Liver (tissue), 9 donors: ENCODE measurements around the gene SKIL. TPM values are rescaled to one million over a fixed set of nuclear protein-coding genes. Genes with fewer than 3 reads are reported as not detected.

ENCODE experiments used
- DNase-seq: peaks from one replicate; pipeline ENCODE4 v3.0.0-alpha.2; 2017; ENCODE audit warnings: low spot score
- H3K27ac ChIP-seq, 2 donors: one replicate each; pipeline ENCODE4 v1.7.0; 2013; ENCODE audit warnings: inconsistent platforms in 2 of 2, low read length in 2 of 2, control low read depth in 1 of 2, low read depth in 1 of 2, mild to moderate bottlenecking in 1 of 2
- H3K27me3 ChIP-seq, 4 donors: one replicate each; pipeline versions ENCODE4 v1.6.1 to v1.7.0; 2013; ENCODE audit warnings: low read length in 3 of 4, inconsistent platforms in 1 of 4, mild to moderate bottlenecking in 1 of 4, moderate library complexity in 1 of 4; ENCODE audit not compliant: control insufficient read depth in 4 of 4, insufficient read depth in 4 of 4
- H3K36me3 ChIP-seq, 4 donors: one replicate each; pipeline versions ENCODE4 v1.6.1 to v1.7.0; 2013; ENCODE audit warnings: low read length in 3 of 4, mild to moderate bottlenecking in 3 of 4, low read depth in 1 of 4, moderate library complexity in 1 of 4; ENCODE audit not compliant: control insufficient read depth in 4 of 4, insufficient read depth in 3 of 4
- H3K4me1 ChIP-seq, 4 donors: one replicate each; pipeline versions ENCODE4 v1.6.1 to v1.7.0; 2013; ENCODE audit warnings: low read length in 3 of 4, mild to moderate bottlenecking in 3 of 4, moderate library complexity in 1 of 4; ENCODE audit not compliant: control insufficient read depth in 4 of 4, insufficient read depth in 4 of 4
- H3K4me3 ChIP-seq, 3 donors: one replicate each; pipeline versions ENCODE4 v1.6.1 to v1.7.0; 2013; ENCODE audit warnings: low read length in 3 of 3, control low read depth in 1 of 3, low read depth in 1 of 3, mild to moderate bottlenecking in 1 of 3
- H3K9ac ChIP-seq, 2 donors: one replicate each; pipeline ENCODE4 v1.7.0; 2013; ENCODE audit warnings: low read length in 2 of 2, mild to moderate bottlenecking in 2 of 2, moderate library complexity in 2 of 2, control low read depth in 1 of 2, low read depth in 1 of 2
- H3K9me3 ChIP-seq, 4 donors: one replicate each; pipeline versions ENCODE4 v1.6.1 to v1.7.0; 2013; ENCODE audit warnings: low read length in 3 of 4; ENCODE audit not compliant: control insufficient read depth in 4 of 4
- CTCF ChIP-seq: fragments of 150-350 bp; IDR thresholded peaks from 2 replicates; pipeline ENCODE4 v1.5.1; 2017; ENCODE audit warnings: improper control_type of control experiment, low read depth, low read length; ENCODE audit not compliant: missing input control
- EGR1 ChIP-seq, 2 donors: IDR thresholded peaks; 2 replicates each; pipeline ENCODE4 v1.6.1; 2016 to 2018; ENCODE audit warnings: antibody characterized with exemption in 2 of 2, low read depth in 2 of 2
- FOXA2 ChIP-seq: IDR thresholded peaks from 2 replicates; pipeline ENCODE4 v1.6.1; 2016; ENCODE audit warnings: antibody characterized with exemption
- HNF4A ChIP-seq, 2 donors: conservative IDR thresholded peaks; 2 replicates each; pipeline ENCODE4 v1.6.1; 2016; ENCODE audit warnings: antibody characterized with exemption in 2 of 2, mild to moderate bottlenecking in 2 of 2
- JUND ChIP-seq, 2 donors: IDR thresholded peaks; 2 replicates each; pipeline ENCODE4 v1.6.1; 2016; ENCODE audit warnings: antibody characterized with exemption in 2 of 2
- NR2F2 ChIP-seq: IDR thresholded peaks from 2 replicates; pipeline ENCODE4 v1.6.1; 2016; ENCODE audit warnings: antibody characterized with exemption
- RAD21 ChIP-seq, 2 donors: IDR thresholded peaks; 2 replicates each; pipeline ENCODE4 v1.6.1; 2016; ENCODE audit warnings: antibody characterized with exemption in 2 of 2, mild to moderate bottlenecking in 2 of 2
- REST ChIP-seq: IDR thresholded peaks from 2 replicates; pipeline ENCODE4 v1.6.1; 2016; ENCODE audit warnings: antibody characterized with exemption, mild to moderate bottlenecking
- RXRA ChIP-seq, 2 donors: IDR thresholded peaks; 2 replicates each; pipeline ENCODE4 v1.6.1; 2017 to 2018; ENCODE audit warnings: antibody characterized with exemption in 2 of 2, mild to moderate bottlenecking in 1 of 2
- YY1 ChIP-seq: IDR thresholded peaks from 2 replicates; pipeline ENCODE4 v1.6.1; 2016; ENCODE audit warnings: antibody characterized with exemption, mild to moderate bottlenecking
- ZBTB33 ChIP-seq: IDR thresholded peaks from 2 replicates; pipeline ENCODE4 v1.6.1; 2016; ENCODE audit warnings: antibody characterized with exemption
- WGBS: extraction: QIAGEN DNeasy Blood & Tissue Kit; methylation state at CpG from one replicate; pipeline ENCODE4 v1.1.7; 2013; 5-methylcytosine and 5-hydroxymethylcytosine counted together
- polyA plus RNA-seq, 2 donors: library from polyadenylated mRNA; stranded (reverse) in 1 of 2; unstranded in 1 of 2; fragments of 200-250 nt in 1 of 2; fragments of >200 nt in 1 of 2; fragmentation: Nextera tagmentation in 1 of 2; extraction: Ambion mirVana in 1 of 2; gene quantifications; one replicate each; pipeline versions ENCODE4 v1.2.1 to v1.2.3, GENCODE V29; 2013 to 2015
- total RNA-seq, 2 donors: library from RNA; depleted of rRNA; stranded (reverse); fragments of >200 nt; gene quantifications; one replicate each; pipeline ENCODE4 v1.2.3, GENCODE V29; 2014
- TF ChIP-seq, protein P1 (sequence below): IDR thresholded peaks from 2 replicates; pipeline ENCODE4 v1.6.1; 2016; ENCODE audit warnings: antibody characterized with exemption
- donor health status: healthy.
- donor health status: healthy.
- donor health status: healthy.
- donor health status: healthy.
- donor health status: healthy.

SKIL gene
- total and polyA plus RNA-seq, 4 donors: 2.5 to 43.2 (median 14.2) TPM

GRCh38 chr3:170358042-170359010, 811 bp downstream of the SKIL start:
- Histone ChIP-seq H3K4me1 (peaks cover 13 to 37% (median 31%) of the 10 kb centered on the region in 4 donors), H3K9me3 (no peaks in the 10 kb centered on the region), H3K27me3 (no peaks in the 10 kb centered on the region), H3K36me3 (peaks cover 0 to 8% (median 5%) of the 10 kb centered on the region in 4 donors), H3K9ac (peak overlapping the region; percentile 46 to 83), H3K27ac (peak overlapping the region; percentile 98 to 99), H3K4me3 (peak overlapping the region; percentile 74 to 98 (median 76))
- DNase-seq: peak; percentile 77
- WGBS: 4% methylated on average over 44 of the region's 44 CpGs
- TF ChIP-seq YY1 (peak; percentile 29), CTCF (peak; percentile 25), JUND (IDR thresholded peaks at IDR 0.05) (no peak), NR2F2 (peak; percentile 16), ZBTB33 (no peak), FOXA2 (no peak), REST (no peak), EGR1 (IDR thresholded peaks at IDR 0.05; ENCODE audit: low read depth in 2 of 2) (peak in 1 of 2 donors; percentile 50), RXRA (IDR thresholded peaks at IDR 0.05) (peak; percentile 50 to 86), HNF4A (conservative IDR thresholded peaks at IDR 0.05) (peak in 1 of 2 donors; percentile 21), RAD21 (IDR thresholded peaks at IDR 0.05) (peak in 1 of 2 donors; percentile 43)
- TF ChIP-seq, protein P1, sequence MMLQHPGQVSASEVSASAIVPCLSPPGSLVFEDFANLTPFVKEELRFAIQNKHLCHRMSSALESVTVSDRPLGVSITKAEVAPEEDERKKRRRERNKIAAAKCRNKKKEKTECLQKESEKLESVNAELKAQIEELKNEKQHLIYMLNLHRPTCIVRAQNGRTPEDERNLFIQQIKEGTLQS: no peak

GRCh38 chr3:170359178-170359704, 1.7 kb downstream of the SKIL start:
- no peak overlapping the region for H3K27ac ChIP-seq
- H3K4me3 ChIP-seq: peak overlapping the region; percentile 74 to 98 (median 76)
- no peak for DNase-seq
- no peaks in the 10 kb centered on the region for H3K27me3 ChIP-seq
- H3K9me3 ChIP-seq: no peaks in the 10 kb centered on the region
- peak overlapping the region in 1 of 2 donors; percentile 83 for H3K9ac ChIP-seq
- 59% methylated on average over 20 of the region's 20 CpGs for WGBS
- TF ChIP-seq REST (no peak), HNF4A (conservative IDR thresholded peaks at IDR 0.05) (peak; percentile 3 to 54)
- H3K36me3 ChIP-seq: peaks cover 0 to 8% (median 5%) of the 10 kb centered on the region in 4 donors
- peaks cover 13 to 38% (median 32%) of the 10 kb centered on the region in 4 donors for H3K4me1 ChIP-seq
